HG02943 (cell line): ENCODE measurements around the gene CAMK2N1.
"Not testable (repeated sequence)": the region's sequence is repeated elsewhere in the genome, so short reads cannot be mapped to it uniquely, and the experiment has no call there.

Experiments
- ATAC-seq: cut with Tn5 transposase; IDR thresholded peaks from one replicate; pipeline ENCODE4 v1.9.1; 2021; ENCODE audit warnings: mild to moderate bottlenecking, low read depth, moderate library complexity; ENCODE audit not compliant: unreplicated experiment

The CAMK2N1 gene

GRCh38 chr1:20485527-20486456 is at the start of gene CAMK2N1:
TSS of gene CAMK2N1 (minus strand) at chr1:20486210. CDS start at chr1:20485379, 831 bp downstream.
- no peak for ATAC-seq

GRCh38 chr1:20534659-20535417 is 48.8 kb upstream of the CAMK2N1 start:
- no peak for ATAC-seq

GRCh38 chr1:20533635-20534034 is 47.6 kb upstream of the CAMK2N1 start:
- no peak for ATAC-seq

- ATAC-seq, result no peak
Measured at GRCh38 chr1:20530901-20531300, 44.9 kb upstream of the CAMK2N1 start.

GRCh38 chr1:20530306-20530705 is 44.3 kb upstream of the CAMK2N1 start:
- no peak for ATAC-seq

GRCh38 chr1:20528221-20528620 is 42.2 kb upstream of the CAMK2N1 start:
- no peak for ATAC-seq

GRCh38 chr1:20526267-20526666 is 40.3 kb upstream of the CAMK2N1 start:
- no peak for ATAC-seq

- ATAC-seq, result no peak
Measured at GRCh38 chr1:20521960-20522861, 36.2 kb upstream of the CAMK2N1 start.

- not testable (repeated sequence) for ATAC-seq
Measured at GRCh38 chr1:20519609-20520262, 33.7 kb upstream of the CAMK2N1 start.

- no peak for ATAC-seq
Measured at GRCh38 chr1:20511518-20512428, 25.8 kb upstream of the CAMK2N1 start.

- ATAC-seq, result no peak
Measured at GRCh38 chr1:20508411-20508771, 22.4 kb upstream of the CAMK2N1 start.

- no peak for ATAC-seq
Measured at GRCh38 chr1:20507564-20508410, 21.8 kb upstream of the CAMK2N1 start, which contains the start of gene MUL1. TSS of gene MUL1 (minus strand) at chr1:20508151. CDS start at chr1:20508024, 127 bp downstream.

- no peak for ATAC-seq
Measured at GRCh38 chr1:20507248-20507563, 21.2 kb upstream of the CAMK2N1 start.

- ATAC-seq, result no peak
Measured at GRCh38 chr1:20505488-20505887, 19.5 kb upstream of the CAMK2N1 start.

- no peak for ATAC-seq
Measured at GRCh38 chr1:20500716-20501115, 14.7 kb upstream of the CAMK2N1 start.

- ATAC-seq, result no peak
Measured at GRCh38 chr1:20499718-20500117, 13.7 kb upstream of the CAMK2N1 start.

- ATAC-seq, result no peak
Measured at GRCh38 chr1:20499105-20499504, 13.1 kb upstream of the CAMK2N1 start.

- ATAC-seq, result no peak
Measured at GRCh38 chr1:20498116-20498515, 12.1 kb upstream of the CAMK2N1 start.
